Measurements from ENCODE around the gene FMN2. TPM values are rescaled to one million over a fixed set of nuclear protein-coding genes. Genes with fewer than 3 reads are reported as not detected.

The FMN2 gene
- total RNA-seq, 2 experiments from 2014 or later = not detected

DNA sequence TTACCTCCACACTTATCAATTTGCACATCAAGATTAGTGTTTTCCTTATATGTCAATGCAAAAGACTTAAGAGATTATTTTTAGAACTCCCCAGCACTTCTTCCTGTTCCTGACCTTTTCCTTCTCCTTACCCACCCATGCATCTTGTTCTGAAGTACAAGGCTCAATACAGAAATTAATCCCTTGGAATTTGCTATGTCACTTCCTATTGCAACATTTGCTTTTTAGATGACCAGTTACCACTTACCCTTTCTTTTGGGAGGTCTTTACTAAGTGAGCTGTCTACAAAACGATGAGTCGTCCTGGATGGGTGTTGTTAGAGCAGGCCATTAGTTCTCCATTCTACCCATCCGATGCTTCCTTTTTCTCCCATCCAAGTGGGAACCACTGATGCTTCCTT is 221.2 kb downstream of the FMN2 start:
- Histone ChIP-seq H3K27me3 (ENCODE audit: control insufficient read depth in 1 of 2, insufficient read depth in 2 of 2, low read length in 2 of 2) (no peaks in the 10 kb centered on the region), H3K9me3 (ENCODE audit: control insufficient read depth in 1 of 2, insufficient read depth in 1 of 2, low read length in 2 of 2) (peaks cover 0 to 4% of the 10 kb centered on the region in 2 experiments), H3K4me1 (ENCODE audit: insufficient read depth, low read length) (no peaks in the 10 kb centered on the region), H3K36me3 (ENCODE audit: insufficient read depth, low read length) (no peaks in the 10 kb centered on the region), H3K27ac (ENCODE audit: low read depth in 1 of 2, low read length in 2 of 2) (no peak overlapping the region), H3K4me3 (ENCODE audit: low read length) (no peak overlapping the region)
- TF ChIP-seq, protein P1, sequence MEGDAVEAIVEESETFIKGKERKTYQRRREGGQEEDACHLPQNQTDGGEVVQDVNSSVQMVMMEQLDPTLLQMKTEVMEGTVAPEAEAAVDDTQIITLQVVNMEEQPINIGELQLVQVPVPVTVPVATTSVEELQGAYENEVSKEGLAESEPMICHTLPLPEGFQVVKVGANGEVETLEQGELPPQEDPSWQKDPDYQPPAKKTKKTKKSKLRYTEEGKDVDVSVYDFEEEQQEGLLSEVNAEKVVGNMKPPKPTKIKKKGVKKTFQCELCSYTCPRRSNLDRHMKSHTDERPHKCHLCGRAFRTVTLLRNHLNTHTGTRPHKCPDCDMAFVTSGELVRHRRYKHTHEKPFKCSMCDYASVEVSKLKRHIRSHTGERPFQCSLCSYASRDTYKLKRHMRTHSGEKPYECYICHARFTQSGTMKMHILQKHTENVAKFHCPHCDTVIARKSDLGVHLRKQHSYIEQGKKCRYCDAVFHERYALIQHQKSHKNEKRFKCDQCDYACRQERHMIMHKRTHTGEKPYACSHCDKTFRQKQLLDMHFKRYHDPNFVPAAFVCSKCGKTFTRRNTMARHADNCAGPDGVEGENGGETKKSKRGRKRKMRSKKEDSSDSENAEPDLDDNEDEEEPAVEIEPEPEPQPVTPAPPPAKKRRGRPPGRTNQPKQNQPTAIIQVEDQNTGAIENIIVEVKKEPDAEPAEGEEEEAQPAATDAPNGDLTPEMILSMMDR (IDR thresholded peaks at IDR 0.05) = no peak
- ATAC-seq (ENCODE audit: poor library complexity) = no peak
- H3K27me3 Mint-ChIP-seq = no peaks in the 10 kb centered on the region
- no peak overlapping the region for H3K27ac Mint-ChIP-seq
- intact Hi-C loops (cut with DNase I, micrococcal nuclease) = no loop called here
- H3K4me1 Mint-ChIP-seq (ENCODE audit: low read depth) = no peaks in the 10 kb centered on the region
- CTCF ChIA-PET = interaction anchor here (1.2 kb wide), 1 partner anchor 18 kb away, joined by 3 read pairs; no protein-coding TSS in a partner anchor
- POLR2A ChIA-PET = no interaction called here
- H3K9me3 Mint-ChIP-seq = peaks cover 10% of the 10 kb centered on the region
- no peak overlapping the region for H3K4me3 Mint-ChIP-seq
- DNase-seq = no peak
- no peaks in the 10 kb centered on the region for H3K36me3 Mint-ChIP-seq (ENCODE audit: low read depth)

DNA sequence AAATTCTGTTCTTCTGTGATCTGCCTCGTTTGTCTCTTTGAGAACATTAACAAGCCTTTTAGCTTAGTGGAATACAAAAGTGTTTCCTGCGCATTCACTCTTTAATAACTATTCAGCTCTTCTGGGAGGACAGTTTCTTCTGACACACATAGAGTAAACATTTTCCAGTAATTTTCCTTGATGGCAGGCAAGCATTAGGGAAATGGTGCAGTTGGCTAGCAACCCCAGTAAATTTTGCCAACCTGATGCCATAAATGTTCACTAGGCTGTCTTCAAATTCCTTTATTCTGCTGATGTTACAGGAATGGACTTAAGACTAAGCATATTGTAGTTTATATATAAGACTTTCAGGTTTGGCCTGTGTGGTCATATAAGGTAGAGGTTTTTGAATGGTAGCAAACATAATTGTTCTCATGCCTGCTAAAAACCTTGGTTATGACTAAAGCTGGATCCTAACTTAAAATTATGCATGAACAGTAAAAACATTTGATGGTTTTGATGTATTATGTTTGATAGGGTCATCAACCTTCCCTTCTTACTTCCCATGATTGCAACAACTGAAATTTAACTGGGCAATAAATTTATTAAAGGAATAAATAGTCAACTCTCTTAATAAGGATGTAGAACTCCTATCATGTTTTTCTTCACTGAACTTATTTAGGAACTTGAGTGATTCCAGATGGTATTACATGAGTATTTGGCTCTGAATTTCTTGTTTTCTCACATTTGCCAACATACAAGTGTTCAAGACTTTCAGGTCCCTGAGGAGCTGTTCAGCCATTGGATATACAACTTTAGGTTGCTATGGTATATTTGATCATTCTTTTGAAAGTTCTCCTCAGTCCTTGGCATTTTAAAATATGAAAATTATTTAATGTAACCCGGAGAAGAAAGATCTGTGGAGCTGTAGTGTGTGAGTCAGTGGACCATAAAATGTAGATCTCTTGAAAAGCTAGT is 223.4 kb downstream of the FMN2 start:
- Mint-ChIP-seq H3K36me3 (ENCODE audit: low read depth) (no peaks in the 10 kb centered on the region), H3K27ac (no peak overlapping the region), H3K9me3 (peaks cover 8% of the 10 kb centered on the region), H3K4me3 (no peak overlapping the region), H3K4me1 (ENCODE audit: low read depth) (no peaks in the 10 kb centered on the region), H3K27me3 (no peaks in the 10 kb centered on the region)
- no peaks in the 10 kb centered on the region for H3K36me3 ChIP-seq (ENCODE audit: insufficient read depth, low read length)
- no peak overlapping the region for H3K4me3 ChIP-seq (ENCODE audit: low read length)
- no peak for DNase-seq
- H3K4me1 ChIP-seq (ENCODE audit: insufficient read depth, low read length) = no peaks in the 10 kb centered on the region
- peaks cover 0 to 4% of the 10 kb centered on the region in 2 experiments for H3K9me3 ChIP-seq (ENCODE audit: control insufficient read depth in 1 of 2, insufficient read depth in 1 of 2, low read length in 2 of 2)
- H3K27ac ChIP-seq (ENCODE audit: low read depth in 1 of 2, low read length in 2 of 2) = no peak overlapping the region
- no peak for ATAC-seq (ENCODE audit: poor library complexity)
- CTCF ChIA-PET = no interaction called here
- no peaks in the 10 kb centered on the region for H3K27me3 ChIP-seq (ENCODE audit: control insufficient read depth in 1 of 2, insufficient read depth in 2 of 2, low read length in 2 of 2)
- POLR2A ChIA-PET = no interaction called here
- TF ChIP-seq, protein P1 (IDR thresholded peaks at IDR 0.05) = no peak
- intact Hi-C loops (cut with DNase I, micrococcal nuclease) = no loop called here

DNA sequence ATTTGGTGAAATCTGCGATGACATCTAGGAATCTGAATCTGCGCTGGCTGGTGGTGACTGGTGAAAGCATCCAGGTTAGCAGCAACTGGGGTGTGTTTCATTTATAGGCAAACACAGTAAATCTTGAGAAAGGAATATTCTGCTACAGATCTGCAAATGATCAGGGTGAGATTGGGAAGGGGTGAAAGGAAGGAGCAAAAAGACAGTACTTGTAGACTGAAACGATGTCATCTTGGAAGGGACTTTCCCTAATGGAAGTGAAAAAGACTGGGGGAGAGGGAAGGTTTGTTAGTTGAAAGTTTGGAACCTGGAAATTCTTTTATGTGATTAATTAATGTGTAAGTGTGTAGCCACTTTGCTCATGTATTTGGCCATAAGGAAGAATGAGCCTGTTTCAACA is 228.3 kb downstream of the FMN2 start:
- Mint-ChIP-seq H3K4me3 (no peak overlapping the region), H3K27ac (no peak overlapping the region), H3K36me3 (ENCODE audit: low read depth) (no peaks in the 10 kb centered on the region), H3K27me3 (no peaks in the 10 kb centered on the region), H3K9me3 (peaks cover 4% of the 10 kb centered on the region), H3K4me1 (ENCODE audit: low read depth) (no peaks in the 10 kb centered on the region)
- intact Hi-C loops (cut with DNase I, micrococcal nuclease) = no loop called here
- TF ChIP-seq, protein P1 (IDR thresholded peaks at IDR 0.05) = no peak
- CTCF ChIA-PET = no interaction called here
- Histone ChIP-seq H3K4me3 (ENCODE audit: low read length) (no peak overlapping the region), H3K4me1 (ENCODE audit: insufficient read depth, low read length) (no peaks in the 10 kb centered on the region), H3K27ac (ENCODE audit: low read depth in 1 of 2, low read length in 2 of 2) (no peak overlapping the region), H3K27me3 (ENCODE audit: control insufficient read depth in 1 of 2, insufficient read depth in 2 of 2, low read length in 2 of 2) (no peaks in the 10 kb centered on the region), H3K36me3 (ENCODE audit: insufficient read depth, low read length) (no peaks in the 10 kb centered on the region), H3K9me3 (ENCODE audit: control insufficient read depth in 1 of 2, insufficient read depth in 1 of 2, low read length in 2 of 2) (peaks cover 0 to 8% of the 10 kb centered on the region in 2 experiments)
- ATAC-seq (ENCODE audit: poor library complexity) (no peak), DNase-seq (no peak)
- POLR2A ChIA-PET = no interaction called here
